CD4-positive, alpha-beta T cell treated with Interleukin-15 for 1 hour (primary cell): ENCODE measurements around the gene ZSCAN22.
"Not testable (repeated sequence)": the region's sequence is repeated elsewhere in the genome, so short reads cannot be mapped to it uniquely, and the experiment has no call there.

ENCODE experiments used
- DNase-seq: peaks from one replicate; pipeline ENCODE4 v3.0.0-alpha.2; 2020

The ZSCAN22 gene

GRCh38 chr19:58326914-58327726, at the start of gene ZSCAN22:
ZSCAN22 (plus strand) TSS chr19:58326994; CDS start chr19:58334803, 7,809 bp downstream.
- DNase-seq = peak; percentile 90

- DNase-seq = no peak
Measured at GRCh38 chr19:58277197-58277596, 49.6 kb upstream of the ZSCAN22 start.

- no peak for DNase-seq
Measured at GRCh38 chr19:58277748-58278540, 48.9 kb upstream of the ZSCAN22 start.

GRCh38 chr19:58278541-58279041, 48.2 kb upstream of the ZSCAN22 start, which contains the start of gene ZNF8:
ZNF8 (plus strand) TSS chr19:58278955; CDS start chr19:58279082, 127 bp downstream.
- DNase-seq = peak; percentile 98

GRCh38 chr19:58279042-58279924, 47.5 kb upstream of the ZSCAN22 start:
- DNase-seq = peak; percentile 28

- no peak for DNase-seq
Measured at GRCh38 chr19:58279925-58280316, 46.9 kb upstream of the ZSCAN22 start.

- no peak for DNase-seq
Measured at GRCh38 chr19:58284199-58284598, 42.6 kb upstream of the ZSCAN22 start.

- no peak for DNase-seq
Measured at GRCh38 chr19:58291943-58292342, 34.9 kb upstream of the ZSCAN22 start.

GRCh38 chr19:58294743-58295374, 31.9 kb upstream of the ZSCAN22 start:
- DNase-seq = no peak

GRCh38 chr19:58296104-58296503, 30.7 kb upstream of the ZSCAN22 start:
- DNase-seq = no peak

GRCh38 chr19:58300620-58301019, 26.2 kb upstream of the ZSCAN22 start:
- DNase-seq = no peak

- DNase-seq = no peak
Measured at GRCh38 chr19:58304255-58304654, 22.5 kb upstream of the ZSCAN22 start.

- DNase-seq = no peak
Measured at GRCh38 chr19:58304748-58305064, 22.1 kb upstream of the ZSCAN22 start.

GRCh38 chr19:58305065-58305931, 21.5 kb upstream of the ZSCAN22 start, which contains the start of gene ERVK3-1:
ERVK3-1 (plus strand) TSS chr19:58305377; CDS start chr19:58312169, 6,792 bp downstream.
- peak; percentile 97 for DNase-seq

GRCh38 chr19:58305932-58306323, 20.9 kb upstream of the ZSCAN22 start:
- no peak for DNase-seq

- DNase-seq = no peak
Measured at GRCh38 chr19:58307736-58308135, 19.1 kb upstream of the ZSCAN22 start.

GRCh38 chr19:58310685-58311084, 16.1 kb upstream of the ZSCAN22 start:
- DNase-seq = not testable (repeated sequence)

GRCh38 chr19:58311345-58311865, 15.4 kb upstream of the ZSCAN22 start:
- DNase-seq = no peak

- DNase-seq = no peak
Measured at GRCh38 chr19:58315580-58315979, 11.2 kb upstream of the ZSCAN22 start.

- DNase-seq = no peak
Measured at GRCh38 chr19:58317476-58318072, 9.2 kb upstream of the ZSCAN22 start.
